Natural killer cell (primary cell): Measurements from ENCODE around the gene MAPK9. TPM values are rescaled to one million over a fixed set of nuclear protein-coding genes. Genes with fewer than 3 reads are reported as not detected.

ENCODE experiments used
- ATAC-seq, 3 donors: fragments of 150-1000 bp in 2 of 3; fragments of 200-7000 bp in 1 of 3; cut with Tn5 transposase; 1 replicate in 1 of 3; 2 replicates in 2 of 3; pipeline ENCODE4 v1.10.0; 2021; ENCODE audit warnings: mild to moderate bottlenecking in 2 of 3, moderate library complexity in 2 of 3
- DNase-seq, 2 donors: peaks; one replicate each; pipeline versions ENCODE4 v3.0.0 to v3.0.0-alpha.2; 2013 to 2021; ENCODE audit warnings: mixed read lengths in 1 of 2
- H3K27ac ChIP-seq: one replicate; pipeline ENCODE4 v1.5.1; 2013; ENCODE audit warnings: mild to moderate bottlenecking, low read length
- H3K27me3 ChIP-seq: one replicate; pipeline ENCODE4 v1.6.1; 2013; ENCODE audit warnings: low read length; ENCODE audit not compliant: control insufficient read depth, insufficient read depth
- H3K36me3 ChIP-seq: one replicate; pipeline ENCODE4 v1.6.1; 2013; ENCODE audit warnings: low read length; ENCODE audit not compliant: control insufficient read depth, insufficient read depth
- H3K4me1 ChIP-seq: one replicate; pipeline ENCODE4 v1.6.1; 2013; ENCODE audit warnings: low read length; ENCODE audit not compliant: control insufficient read depth, insufficient read depth
- H3K4me3 ChIP-seq: one replicate; pipeline ENCODE4 v1.5.1; 2013; ENCODE audit warnings: low read length
- H3K9me3 ChIP-seq: one replicate; pipeline ENCODE4 v1.6.1; 2013; ENCODE audit warnings: low read length; ENCODE audit not compliant: control insufficient read depth, insufficient read depth
- H3K27ac Mint-ChIP-seq, 2 donors: one replicate each; pipeline ENCODE4 v1.8.0; 2022; ENCODE audit warnings: mild to moderate bottlenecking in 2 of 2, mixed read lengths in 2 of 2, moderate library complexity in 1 of 2
- H3K27me3 Mint-ChIP-seq, 2 donors: one replicate each; pipeline ENCODE4 v1.8.0; 2022; ENCODE audit warnings: low read depth in 2 of 2, mixed read lengths in 2 of 2
- H3K36me3 Mint-ChIP-seq: one replicate; pipeline ENCODE4 v1.8.0; 2022; ENCODE audit warnings: mixed read lengths
- H3K4me1 Mint-ChIP-seq, 2 donors: one replicate each; pipeline ENCODE4 v1.8.0; 2022; ENCODE audit warnings: mixed read lengths in 2 of 2
- H3K4me3 Mint-ChIP-seq: one replicate; pipeline ENCODE4 v1.8.0; 2022; ENCODE audit warnings: mild to moderate bottlenecking, moderate library complexity, mixed read lengths
- H3K9me3 Mint-ChIP-seq, 2 donors: one replicate each; pipeline ENCODE4 v1.8.0; 2022; ENCODE audit warnings: mixed read lengths in 2 of 2
- CTCF ChIP-seq: fragments of 200-600 bp; IDR thresholded peaks from one replicate; pipeline ENCODE4 v1.8.0; 2022; ENCODE audit warnings: antibody characterized with exemption
- WGBS: methylation state at CpG from one replicate; pipeline ENCODE4 v1.1.7; 2013; ENCODE audit warnings: missing lambda C conversion rate; ENCODE audit not compliant: insufficient coverage; 5-methylcytosine and 5-hydroxymethylcytosine counted together
- intact Hi-C: fragments of 100-400 bp; cut with micrococcal nuclease; formaldehyde crosslinking; loops from one replicate; pipeline ENCODE4 v1.14.2; 2022
- total RNA-seq, 4 donors: library from RNA; stranded (reverse); fragments of 120-200 nt in 1 of 4; gene quantifications; one replicate each; pipeline versions ENCODE4 v1.2.3 to v1.2.4, GENCODE V29; 2013 to 2022

Gene MAPK9
- total RNA-seq, 3 donors from 2014 or later (not counting 1 experiment from before 2014, with no cell fraction given) = 34.1 to 48.5 (median 40.4) TPM

DNA sequence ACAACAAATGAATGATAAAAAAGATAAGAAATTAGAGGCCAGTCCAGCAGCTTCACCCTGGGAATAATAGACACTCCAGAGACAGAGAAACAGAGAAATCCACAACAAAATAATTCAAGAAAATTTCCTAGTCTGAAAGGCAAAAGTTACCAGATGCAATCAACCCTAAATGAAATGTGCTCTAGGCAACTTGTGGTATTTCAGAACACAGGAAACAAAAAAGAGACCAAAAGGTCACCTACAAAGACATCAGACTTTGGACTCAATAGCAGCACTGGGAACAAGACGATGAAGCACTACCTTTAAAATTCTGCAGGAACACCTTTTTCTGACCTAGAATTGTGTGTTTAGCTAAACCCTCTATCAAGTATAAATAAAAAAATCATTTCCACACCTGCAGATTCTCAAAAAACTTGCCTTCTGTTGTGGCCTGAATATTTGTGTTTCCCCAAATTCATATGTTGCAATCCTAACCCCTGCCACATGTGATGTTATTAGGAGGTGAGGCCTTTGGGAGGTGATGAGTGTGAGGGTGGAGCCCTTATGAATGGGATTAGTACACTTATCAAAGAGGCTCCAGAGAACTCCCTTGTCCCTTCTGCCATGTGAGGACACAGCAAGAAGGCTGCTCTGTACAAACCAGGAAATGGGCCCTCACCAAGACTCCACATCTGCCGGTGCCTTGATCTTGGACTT lies 5.9 kb upstream of the MAPK9 start:
- H3K9me3 Mint-ChIP-seq = no peaks in the 10 kb centered on the region
- peaks cover 0 to 3% of the 10 kb centered on the region in 2 donors for H3K27me3 Mint-ChIP-seq
- no peaks in the 10 kb centered on the region for H3K27me3 ChIP-seq
- peaks cover 17% of the 10 kb centered on the region for H3K4me1 ChIP-seq
- no peaks in the 10 kb centered on the region for H3K36me3 Mint-ChIP-seq
- ATAC-seq (no peak), DNase-seq (peak in 1 of 2 donors; percentile 1)
- 69% methylated on average over 1 of the region's 2 CpGs for WGBS
- peaks cover 11 to 17% of the 10 kb centered on the region in 2 donors for H3K4me1 Mint-ChIP-seq
- no peak overlapping the region for H3K27ac Mint-ChIP-seq
- no peaks in the 10 kb centered on the region for H3K36me3 ChIP-seq
- no peak overlapping the region for H3K4me3 ChIP-seq
- intact Hi-C loops = no loop called here
- no peak overlapping the region for H3K27ac ChIP-seq
- no peaks in the 10 kb centered on the region for H3K9me3 ChIP-seq
- TF ChIP-seq CTCF = no peak
- H3K4me3 Mint-ChIP-seq = no peak overlapping the region

DNA sequence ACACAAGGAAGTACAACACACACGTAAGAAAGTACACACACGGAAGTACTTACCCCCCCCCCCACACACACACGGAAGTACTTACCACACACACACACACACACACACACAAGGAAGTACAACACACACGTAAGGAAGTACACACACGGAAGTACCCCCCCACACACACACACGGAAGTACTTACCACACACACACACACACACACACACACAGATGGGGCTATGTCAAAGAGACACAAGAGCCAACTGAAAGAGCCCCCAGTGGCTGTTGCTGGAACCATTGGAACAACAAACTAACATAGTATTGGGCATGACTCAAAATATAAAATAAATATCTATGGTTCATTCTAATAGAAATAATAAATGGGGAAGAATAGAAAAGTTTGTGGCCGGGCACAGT lies 4.9 kb upstream of the MAPK9 start:
- H3K27ac Mint-ChIP-seq = no peak overlapping the region
- Histone ChIP-seq H3K4me3 (no peak overlapping the region), H3K9me3 (no peaks in the 10 kb centered on the region), H3K36me3 (no peaks in the 10 kb centered on the region), H3K27ac (no peak overlapping the region), H3K4me1 (peaks cover 20% of the 10 kb centered on the region), H3K27me3 (no peaks in the 10 kb centered on the region)
- ATAC-seq (no peak), DNase-seq (peak in 1 of 2 donors; percentile 52)
- no peak for TF ChIP-seq CTCF
- peaks cover 14 to 20% of the 10 kb centered on the region in 2 donors for H3K4me1 Mint-ChIP-seq
- intact Hi-C loops = no loop called here
- no peak overlapping the region for H3K4me3 Mint-ChIP-seq
- H3K9me3 Mint-ChIP-seq = no peaks in the 10 kb centered on the region
- H3K27me3 Mint-ChIP-seq = peaks cover 0 to 3% of the 10 kb centered on the region in 2 donors
- 100% methylated on average over 1 of the region's 7 CpGs for WGBS
- no peaks in the 10 kb centered on the region for H3K36me3 Mint-ChIP-seq

DNA sequence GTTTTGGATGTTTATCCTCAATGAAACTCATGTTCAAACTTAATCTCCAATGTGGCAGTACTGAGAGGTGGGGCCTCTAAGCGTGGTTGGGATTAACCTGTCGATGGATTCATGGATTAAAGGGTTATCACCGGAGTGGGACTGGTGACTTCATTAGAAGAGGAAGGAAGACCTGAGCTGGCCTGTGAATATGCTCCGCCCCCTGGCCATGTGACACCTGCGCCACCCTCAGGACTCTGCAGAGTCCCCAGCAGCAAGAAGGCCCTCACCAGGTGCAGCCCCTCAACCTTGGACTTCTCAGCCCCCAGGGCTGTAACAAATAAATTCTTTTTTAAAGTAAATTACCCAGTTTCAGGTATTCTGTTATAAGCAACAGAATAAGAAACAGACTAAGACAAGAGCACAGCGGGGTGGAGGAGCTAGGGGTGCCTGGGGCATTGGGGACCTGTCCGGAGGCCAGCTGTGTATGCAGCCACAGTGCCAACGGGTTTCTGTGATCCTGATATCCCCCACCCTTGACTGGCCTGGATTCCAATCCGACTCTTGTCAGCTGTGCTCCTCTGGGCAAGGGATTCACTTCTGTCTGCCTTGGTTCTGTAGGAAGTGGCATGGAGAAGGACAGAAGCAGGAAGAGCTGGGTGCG lies 3.2 kb upstream of the MAPK9 start:
- Mint-ChIP-seq H3K4me1 (peaks cover 25 to 32% of the 10 kb centered on the region in 2 donors), H3K27ac (peak overlapping the region in 1 of 2 donors; percentile 26), H3K27me3 (no peaks in the 10 kb centered on the region), H3K36me3 (no peaks in the 10 kb centered on the region), H3K4me3 (no peak overlapping the region), H3K9me3 (no peaks in the 10 kb centered on the region)
- Histone ChIP-seq H3K27ac (no peak overlapping the region), H3K9me3 (no peaks in the 10 kb centered on the region), H3K36me3 (no peaks in the 10 kb centered on the region), H3K4me1 (peaks cover 27% of the 10 kb centered on the region), H3K27me3 (no peaks in the 10 kb centered on the region), H3K4me3 (no peak overlapping the region)
- ATAC-seq = no peak
- no peak for DNase-seq
- 88% methylated on average over 10 of the region's 10 CpGs for WGBS
- intact Hi-C loops = no loop called here
- no peak for TF ChIP-seq CTCF
